PC-3 (cell line): ENCODE measurements around the gene CRTAC1. TPM values are rescaled to one million over a fixed set of nuclear protein-coding genes. Genes with fewer than 3 reads are reported as not detected.
A peak's percentile ranks its signal among the peaks of the same experiment; 100 is the strongest.

ENCODE experiments used
- ATAC-seq: fragments of 200-7000 bp; cut with Tn5 transposase; 2 replicates; pipeline ENCODE4 v1.9.1; 2020; ENCODE audit warnings: mild to moderate bottlenecking, moderate library complexity
- BruUV-seq: library from RNA; stranded (reverse); fragments of 400-500 nt; replicated peaks from 2 replicates; lab custom pipeline; 2021; lab: Mats Ljungman, UMichigan
- CTCF ChIA-PET: fragments of 300-600 bp; sonication (Branson Sonifier 250); formaldehyde crosslinking; loops from one replicate; lab custom pipeline; 2022; ENCODE audit warnings: antibody characterized with exemption; lab: Charles Lee
- POLR2A ChIA-PET: fragments of 300-600 bp; sonication (Branson Sonifier 250); formaldehyde crosslinking; loops from one replicate; lab custom pipeline; 2022; ENCODE audit warnings: antibody characterized with exemption; ENCODE audit not compliant: unreplicated experiment; lab: Charles Lee
- DNase-seq: peaks from one replicate; pipeline ENCODE4 v3.0.0-alpha.2; 2015
- H2AFZ ChIP-seq: fragments of 300-600 bp; sonication (generic); 2 replicates; pipeline ENCODE4 v1.6.0; 2016; ENCODE audit warnings: antibody characterized with exemption, low read length
- H3F3A ChIP-seq: fragments of 300-600 bp; sonication (generic); one replicate; pipeline ENCODE4 v1.6.0; 2017; ENCODE audit warnings: antibody characterized with exemption, low read length, control low read depth, mild to moderate bottlenecking; ENCODE audit not compliant: unreplicated experiment
- H3K27ac ChIP-seq: fragments of 300-600 bp; sonication (generic); 2 replicates; pipeline ENCODE4 v1.5.1; 2016; ENCODE audit warnings: mild to moderate bottlenecking, low read length
- H3K27me3 ChIP-seq: fragments of 300-600 bp; sonication (generic); 2 replicates; pipeline ENCODE4 v1.6.1; 2016; ENCODE audit warnings: low read length, mixed read lengths
- H3K36me3 ChIP-seq: fragments of 300-600 bp; sonication (generic); 2 replicates; pipeline ENCODE4 v1.6.1; 2016; ENCODE audit warnings: low read depth, mixed run types, low read length, mixed read lengths
- H3K4me1 ChIP-seq: fragments of 300-600 bp; sonication (generic); 2 replicates; pipeline ENCODE4 v1.5.1; 2016; ENCODE audit warnings: low read length; ENCODE audit not compliant: insufficient read depth
- H3K4me2 ChIP-seq: fragments of 300-600 bp; sonication (generic); 2 replicates; pipeline ENCODE4 v1.6.0; 2016; ENCODE audit warnings: low read length
- H3K4me3 ChIP-seq: fragments of 300-600 bp; sonication (generic); 2 replicates; pipeline ENCODE4 v1.5.1; 2016; ENCODE audit warnings: mild to moderate bottlenecking, low read length, mixed read lengths
- H3K79me2 ChIP-seq: fragments of 300-600 bp; sonication (generic); 2 replicates; pipeline ENCODE4 v1.6.1; 2017; ENCODE audit warnings: low read length, mixed read lengths
- H3K9ac ChIP-seq: fragments of 300-600 bp; sonication (generic); 2 replicates; pipeline ENCODE4 v1.6.0; 2016; ENCODE audit warnings: mild to moderate bottlenecking, low read length
- H3K9me2 ChIP-seq: fragments of 300-600 bp; sonication (generic); replicated peaks from 2 replicates; pipeline ENCODE4 v1.6.1; 2016; ENCODE audit warnings: mixed run types, low read length, mixed read lengths
- H3K9me3 ChIP-seq: fragments of 300-600 bp; sonication (generic); 2 replicates; pipeline ENCODE4 v1.6.1; 2016; ENCODE audit warnings: low read length, mixed read lengths
- H4K20me1 ChIP-seq: fragments of 300-600 bp; sonication (generic); 2 replicates; pipeline ENCODE4 v1.6.1; 2016; ENCODE audit warnings: low read length, mixed read lengths
- EZH2 ChIP-seq: fragments of 300-600 bp; sonication (generic); IDR thresholded peaks from one replicate; pipeline ENCODE4 v1.6.1; 2017; ENCODE audit warnings: antibody characterized with exemption, mild to moderate bottlenecking, low read length; ENCODE audit not compliant: unreplicated experiment
- EZH2phosphoT487 ChIP-seq: fragments of 300-600 bp; sonication (generic); IDR thresholded peaks from 2 replicates; pipeline ENCODE4 v1.6.1; 2018; ENCODE audit warnings: mild to moderate bottlenecking, antibody characterized with exemption, low read length, borderline replicate concordance
- intact Hi-C: fragments of 100-400 bp; cut with micrococcal nuclease; formaldehyde crosslinking; loops from 2 replicates; pipeline ENCODE4 v1.9.0; 2023
- total RNA-seq: library from RNA; depleted of rRNA; stranded (reverse); fragments of >200 nt; gene quantifications from 2 replicates; pipeline ENCODE4 v1.2.3, GENCODE V29; 2014
- TF ChIP-seq, protein P1 (sequence below): fragments of 300-600 bp; sonication (generic); conservative IDR thresholded peaks from 2 replicates; pipeline ENCODE4 v1.5.1; 2017; ENCODE audit warnings: antibody characterized with exemption, low read depth, mild to moderate bottlenecking, low read length

The CRTAC1 gene
- total RNA-seq, 1 experiment from 2014 or later, result not detected

DNA sequence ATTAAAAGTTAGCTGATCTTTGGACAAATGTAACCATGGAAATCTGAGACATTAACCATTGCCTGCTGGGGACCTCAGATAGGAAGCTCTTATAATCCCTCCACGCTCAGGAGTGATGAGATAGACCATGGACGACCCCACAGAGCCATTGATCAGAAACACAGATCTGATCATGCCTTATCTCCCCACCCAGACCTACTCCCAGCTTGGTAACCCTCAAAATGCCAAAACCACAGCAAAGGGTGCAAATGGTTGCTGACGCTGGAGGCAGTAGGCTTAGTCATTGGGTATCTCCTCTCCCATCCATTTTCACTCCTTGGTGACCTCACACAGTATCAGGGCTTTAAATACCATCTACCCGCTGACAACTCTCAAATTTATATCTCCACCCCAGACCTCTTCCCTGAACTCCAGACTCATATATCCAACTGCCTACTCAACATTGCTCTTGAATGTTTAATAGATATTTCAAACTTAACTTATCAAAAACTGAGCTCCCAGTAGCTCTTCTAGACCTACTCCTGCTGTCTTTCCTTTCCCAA is 60.8 kb downstream of the CRTAC1 start:
- ChIA-PET POLR2A (no interaction called here), CTCF (no interaction called here)
- H4K20me1 ChIP-seq, result no peaks in the 10 kb centered on the region
- no peak overlapping the region for H3K4me2 ChIP-seq
- no TSS peak for BruUV-seq
- no peak overlapping the region for H3K4me3 ChIP-seq
- H2AFZ ChIP-seq, result no peak overlapping the region
- intact Hi-C loops, result no loop called here
- DNase-seq (no peak), ATAC-seq (no peak)
- H3K9me3 ChIP-seq, result no peaks in the 10 kb centered on the region
- TF ChIP-seq EZH2 (no peak), EZH2phosphoT487 (no peak)
- TF ChIP-seq, protein P1, sequence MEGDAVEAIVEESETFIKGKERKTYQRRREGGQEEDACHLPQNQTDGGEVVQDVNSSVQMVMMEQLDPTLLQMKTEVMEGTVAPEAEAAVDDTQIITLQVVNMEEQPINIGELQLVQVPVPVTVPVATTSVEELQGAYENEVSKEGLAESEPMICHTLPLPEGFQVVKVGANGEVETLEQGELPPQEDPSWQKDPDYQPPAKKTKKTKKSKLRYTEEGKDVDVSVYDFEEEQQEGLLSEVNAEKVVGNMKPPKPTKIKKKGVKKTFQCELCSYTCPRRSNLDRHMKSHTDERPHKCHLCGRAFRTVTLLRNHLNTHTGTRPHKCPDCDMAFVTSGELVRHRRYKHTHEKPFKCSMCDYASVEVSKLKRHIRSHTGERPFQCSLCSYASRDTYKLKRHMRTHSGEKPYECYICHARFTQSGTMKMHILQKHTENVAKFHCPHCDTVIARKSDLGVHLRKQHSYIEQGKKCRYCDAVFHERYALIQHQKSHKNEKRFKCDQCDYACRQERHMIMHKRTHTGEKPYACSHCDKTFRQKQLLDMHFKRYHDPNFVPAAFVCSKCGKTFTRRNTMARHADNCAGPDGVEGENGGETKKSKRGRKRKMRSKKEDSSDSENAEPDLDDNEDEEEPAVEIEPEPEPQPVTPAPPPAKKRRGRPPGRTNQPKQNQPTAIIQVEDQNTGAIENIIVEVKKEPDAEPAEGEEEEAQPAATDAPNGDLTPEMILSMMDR, result no peak
- peaks cover 87% of the 10 kb centered on the region for H3K27me3 ChIP-seq
- H3K36me3 ChIP-seq, result no peaks in the 10 kb centered on the region
- no peaks in the 10 kb centered on the region for H3K4me1 ChIP-seq
- no peak overlapping the region for H3K27ac ChIP-seq
- no peaks in the 10 kb centered on the region for H3K9me2 ChIP-seq
- H3K9ac ChIP-seq, result no peak overlapping the region
- no peaks in the 10 kb centered on the region for H3F3A ChIP-seq
- H3K79me2 ChIP-seq, result no peaks in the 10 kb centered on the region

- no TSS peak for BruUV-seq
- no peaks in the 10 kb centered on the region for H3K9me2 ChIP-seq
- no peaks in the 10 kb centered on the region for H3F3A ChIP-seq
- ATAC-seq (no peak), DNase-seq (no peak)
- no peaks in the 10 kb centered on the region for H3K36me3 ChIP-seq
- TF ChIP-seq EZH2, result no peak
- no peak for TF ChIP-seq EZH2phosphoT487
- TF ChIP-seq, protein P1, result no peak
- no peaks in the 10 kb centered on the region for H3K79me2 ChIP-seq
- no peaks in the 10 kb centered on the region for H3K9me3 ChIP-seq
- ChIA-PET CTCF (no interaction called here), POLR2A (no interaction called here)
- no peaks in the 10 kb centered on the region for H4K20me1 ChIP-seq
- peaks cover 66% of the 10 kb centered on the region for H3K27me3 ChIP-seq
- no peak overlapping the region for H2AFZ ChIP-seq
- H3K9ac ChIP-seq, result no peak overlapping the region
- no peak overlapping the region for H3K4me3 ChIP-seq
- 0 out of 2 replicates have a peak, but pooled peaks cover 3% of the 10 kb centered on the region for H3K4me1 ChIP-seq
- intact Hi-C loops, result no loop called here
- H3K4me2 ChIP-seq, result no peak overlapping the region
- H3K27ac ChIP-seq, result no peak overlapping the region
Measured at GRCh38 chr10:97964748-97965147, 65.7 kb downstream of the CRTAC1 start.

DNA sequence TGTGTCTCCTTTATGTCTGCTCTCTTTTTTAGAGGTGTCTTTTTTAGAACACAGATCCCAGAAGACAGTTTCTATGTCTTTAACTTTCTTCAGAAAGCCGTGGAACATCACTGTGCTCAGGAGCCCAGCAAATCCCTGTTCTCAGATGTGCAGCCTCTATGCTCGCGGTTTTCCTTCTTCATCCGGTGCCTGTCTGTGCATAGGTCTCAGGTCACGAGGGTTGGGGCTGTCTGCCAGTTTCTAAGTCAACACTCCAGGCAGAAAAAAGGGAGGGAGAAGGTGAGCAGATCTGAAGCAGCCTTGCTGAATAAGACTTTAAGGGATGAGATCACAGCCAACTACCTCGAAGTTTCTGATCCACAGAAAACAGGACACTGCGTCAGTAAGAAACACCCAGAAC is 68.5 kb downstream of the CRTAC1 start:
- peak; percentile 20; the same call in 1 of the 2 replicates for ATAC-seq
- Histone ChIP-seq H3K4me3 (no peak overlapping the region), H4K20me1 (no peaks in the 10 kb centered on the region), H3K27me3 (peaks cover 52% of the 10 kb centered on the region), H3K9me2 (no peaks in the 10 kb centered on the region), H3F3A (no peaks in the 10 kb centered on the region), H3K4me1 (0 out of 2 replicates have a peak, but pooled peaks cover 3% of the 10 kb centered on the region), H3K27ac (no peak overlapping the region), H2AFZ (no peak overlapping the region), H3K79me2 (no peaks in the 10 kb centered on the region), H3K9me3 (no peaks in the 10 kb centered on the region), H3K4me2 (0 out of 2 replicates have a peak overlapping the region, but pooled peaks have one; percentile 13), H3K9ac (no peak overlapping the region), H3K36me3 (no peaks in the 10 kb centered on the region)
- peak; percentile 27 for DNase-seq
- ChIA-PET CTCF (no interaction called here), POLR2A (no interaction called here)
- intact Hi-C loops, result no loop called here
- TF ChIP-seq, protein P1, result no peak
- TF ChIP-seq EZH2phosphoT487, result no peak
- TF ChIP-seq EZH2, result no peak
- no TSS peak for BruUV-seq
